Immature natural killer cell (primary cell): ENCODE measurements around the gene IKBKG. TPM values are rescaled to one million over a fixed set of nuclear protein-coding genes. Genes with fewer than 3 reads are reported as not detected.
"Not testable (repeated sequence)": the region's sequence is repeated elsewhere in the genome, so short reads cannot be mapped to it uniquely, and the experiment has no call there.

Experiments
- DNase-seq, 3 donors: peaks; one replicate each; pipeline ENCODE4 v3.0.0; 2022; ENCODE audit warnings: mixed read lengths in 1 of 3
- H3K27ac Mint-ChIP-seq, 6 donors: one replicate each; pipeline ENCODE4 v1.8.0; 2020; ENCODE audit warnings: mixed read lengths in 6 of 6, mild to moderate bottlenecking in 5 of 6, inconsistent platforms in 4 of 6, moderate library complexity in 3 of 6
- H3K27me3 Mint-ChIP-seq, 3 donors: one replicate each; pipeline ENCODE4 v1.8.0; 2020 to 2021; ENCODE audit warnings: low read depth in 3 of 3, mild to moderate bottlenecking in 3 of 3, mixed read lengths in 3 of 3, moderate library complexity in 3 of 3, inconsistent platforms in 1 of 3
- H3K36me3 Mint-ChIP-seq, 3 donors: one replicate each; pipeline ENCODE4 v1.8.0; 2020; ENCODE audit warnings: mixed read lengths in 3 of 3, inconsistent platforms in 2 of 3, mild to moderate bottlenecking in 2 of 3
- H3K4me1 Mint-ChIP-seq, 2 donors: one replicate each; pipeline ENCODE4 v1.8.0; 2020; ENCODE audit warnings: inconsistent platforms in 2 of 2, mild to moderate bottlenecking in 2 of 2, mixed read lengths in 2 of 2, moderate library complexity in 1 of 2
- H3K4me3 Mint-ChIP-seq, 5 donors: one replicate each; pipeline ENCODE4 v1.8.0; 2020; ENCODE audit warnings: mild to moderate bottlenecking in 5 of 5, mixed read lengths in 5 of 5, inconsistent platforms in 3 of 5, moderate library complexity in 3 of 5
- H3K9me3 Mint-ChIP-seq, 6 donors: one replicate each; pipeline ENCODE4 v1.8.0; 2020; ENCODE audit warnings: mild to moderate bottlenecking in 6 of 6, mixed read lengths in 6 of 6, inconsistent platforms in 4 of 6, moderate library complexity in 3 of 6
- polyA plus RNA-seq, 3 donors: library from polyadenylated mRNA; unstranded; fragments of 300-500 nt; fragmentation: Illumina TruSeq; gene quantifications; one replicate each; pipeline ENCODE4 v1.2.3, GENCODE V29; 2021

The IKBKG gene
- polyA plus RNA-seq, 3 donors from 2014 or later = 41.4 to 69.4 (median 45.9) TPM

GRCh38 chrX:154594491-154594890 lies 47.1 kb downstream of the IKBKG start:
- Mint-ChIP-seq H3K27ac (no peak overlapping the region), H3K4me3 (no peak overlapping the region)

DNA sequence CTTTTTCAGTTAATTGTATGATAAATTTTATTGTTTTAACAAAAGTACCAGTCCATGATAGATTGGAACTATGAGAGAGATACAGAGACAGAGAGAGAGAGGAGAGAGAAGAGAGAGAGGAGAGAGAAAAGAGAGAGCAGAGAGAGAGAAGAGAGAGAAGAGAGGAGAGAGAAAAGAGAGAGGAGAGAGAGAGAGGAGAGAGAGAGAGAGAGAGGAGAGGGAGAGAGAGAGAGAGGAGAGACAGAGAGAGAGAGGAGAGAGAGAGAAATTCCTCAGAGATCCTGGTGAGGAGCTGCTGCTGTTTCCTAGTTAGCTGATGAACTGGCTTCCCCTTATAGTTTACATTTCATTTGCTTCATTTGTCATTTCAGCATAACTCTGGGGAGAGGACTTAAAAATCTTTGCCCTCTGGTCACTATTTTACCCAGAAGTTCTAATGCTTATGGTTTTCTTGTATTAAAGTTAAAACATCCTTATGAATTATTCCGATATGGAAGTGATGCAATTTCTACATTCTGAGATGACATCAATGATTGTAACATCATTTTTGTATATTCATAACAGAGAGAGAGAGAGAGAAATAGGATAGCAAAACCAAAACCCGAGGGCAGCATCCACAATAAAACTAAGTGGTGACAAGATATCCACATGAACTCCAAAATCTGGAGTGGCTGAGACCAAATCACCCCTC lies 48.3 kb downstream of the IKBKG start:
- Mint-ChIP-seq H3K4me3 (peak overlapping the region in 3 of 5 donors; percentile 22 to 60 (median 35)), H3K4me1 (peaks cover 30 to 41% of the 10 kb centered on the region in 2 donors), H3K27me3 (peaks cover 3 to 14% (median 4%) of the 10 kb centered on the region in 3 donors), H3K9me3 (no peaks in the 10 kb centered on the region), H3K36me3 (no peaks in the 10 kb centered on the region), H3K27ac (peak overlapping the region; percentile 8 to 61 (median 45))
- no peak for DNase-seq

More at GRCh38 chrX:154594491-154594890, 47.1 kb downstream of the IKBKG start:
- Mint-ChIP-seq H3K36me3 (no peaks in the 10 kb centered on the region), H3K9me3 (no peaks in the 10 kb centered on the region), H3K4me1 (peaks cover 19 to 35% of the 10 kb centered on the region in 2 donors), H3K27me3 (peaks cover 3 to 12% (median 4%) of the 10 kb centered on the region in 3 donors)
- no peak for DNase-seq

GRCh38 chrX:154596290-154596929 lies 49.0 kb downstream of the IKBKG start:
- peak; percentile 28 to 41 (median 38) for DNase-seq
- Mint-ChIP-seq H3K36me3 (no peaks in the 10 kb centered on the region), H3K27ac (peak overlapping the region in 2 of 6 donors; percentile 7 to 39), H3K4me1 (peaks cover 30 to 41% of the 10 kb centered on the region in 2 donors), H3K27me3 (peaks cover 3 to 14% (median 4%) of the 10 kb centered on the region in 3 donors), H3K4me3 (peak overlapping the region in 2 of 5 donors; percentile 35 to 60), H3K9me3 (no peaks in the 10 kb centered on the region)

DNA sequence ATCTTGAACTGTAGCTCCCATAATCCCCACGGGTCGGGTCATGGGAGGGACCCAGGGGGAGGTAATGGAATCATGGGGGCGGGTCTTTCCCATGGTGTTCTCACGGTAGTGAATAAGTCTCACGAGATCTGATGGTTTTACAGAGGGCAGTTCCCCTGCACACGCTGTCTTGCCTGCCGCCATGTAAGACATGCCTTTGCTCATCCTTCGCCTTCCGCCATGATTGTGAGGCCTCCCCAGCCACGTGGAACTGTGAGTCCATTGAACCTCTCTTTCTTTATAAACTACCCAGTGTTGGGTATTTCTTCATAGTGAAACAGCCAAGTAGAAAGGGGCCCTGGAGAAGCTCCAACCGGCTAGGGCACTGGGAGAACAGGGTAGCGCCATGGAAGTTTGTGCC lies 49.8 kb downstream of the IKBKG start:
- Mint-ChIP-seq H3K4me3 (peak overlapping the region in 1 of 5 donors; percentile 51), H3K36me3 (no peaks in the 10 kb centered on the region)

GRCh38 chrX:154598656-154599055 lies 51.2 kb downstream of the IKBKG start:
- Mint-ChIP-seq H3K9me3 (no peaks in the 10 kb centered on the region), H3K36me3 (no peaks in the 10 kb centered on the region), H3K27ac (no peak overlapping the region), H3K27me3 (peaks cover 3 to 11% (median 4%) of the 10 kb centered on the region in 3 donors), H3K4me3 (no peak overlapping the region), H3K4me1 (peaks cover 30 to 41% of the 10 kb centered on the region in 2 donors)
- DNase-seq = no peak

More for the DNA sequence above, 49.8 kb downstream of the IKBKG start:
- no peak for DNase-seq
- peaks cover 3 to 11% (median 4%) of the 10 kb centered on the region in 3 donors for H3K27me3 Mint-ChIP-seq
- no peaks in the 10 kb centered on the region for H3K9me3 Mint-ChIP-seq
- no peak overlapping the region for H3K27ac Mint-ChIP-seq
- H3K4me1 Mint-ChIP-seq = peaks cover 30 to 41% of the 10 kb centered on the region in 2 donors

DNA sequence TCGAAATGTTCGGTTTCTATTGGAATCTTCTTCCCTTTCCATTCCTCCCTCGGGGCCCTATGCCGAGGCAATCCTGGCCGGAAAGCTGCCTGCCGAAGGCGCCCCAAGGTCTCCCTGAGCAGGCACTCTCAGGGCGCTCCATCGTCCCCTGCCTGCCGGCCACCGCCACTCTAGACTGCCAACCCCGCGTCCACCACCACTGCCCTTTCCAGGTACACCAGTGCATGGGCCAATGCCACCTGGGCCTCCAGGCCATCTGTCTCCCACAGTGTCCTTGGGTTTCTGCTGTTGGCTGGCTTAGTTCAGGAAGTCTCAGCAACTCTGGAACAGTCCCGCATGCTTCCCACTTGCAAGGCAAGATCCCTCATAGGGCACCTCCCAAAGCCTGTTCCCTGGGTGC lies 52.1 kb downstream of the IKBKG start:
- no peaks in the 10 kb centered on the region for H3K9me3 Mint-ChIP-seq
- peaks cover 30 to 41% of the 10 kb centered on the region in 2 donors for H3K4me1 Mint-ChIP-seq
- H3K36me3 Mint-ChIP-seq = no peaks in the 10 kb centered on the region
- peak overlapping the region in 1 of 6 donors; percentile 22 for H3K27ac Mint-ChIP-seq
- no peak for DNase-seq
- H3K4me3 Mint-ChIP-seq = no peak overlapping the region
- peaks cover 3 to 8% (median 3%) of the 10 kb centered on the region in 3 donors for H3K27me3 Mint-ChIP-seq

GRCh38 chrX:154600759-154601374 lies 53.4 kb downstream of the IKBKG start:
- Mint-ChIP-seq H3K4me1 (peaks cover 22 to 28% of the 10 kb centered on the region in 2 donors), H3K27me3 (peaks cover 0 to 3% (median 2%) of the 10 kb centered on the region in 3 donors), H3K9me3 (no peaks in the 10 kb centered on the region), H3K4me3 (no peak overlapping the region), H3K27ac (no peak overlapping the region), H3K36me3 (no peaks in the 10 kb centered on the region)
- no peak for DNase-seq

DNA sequence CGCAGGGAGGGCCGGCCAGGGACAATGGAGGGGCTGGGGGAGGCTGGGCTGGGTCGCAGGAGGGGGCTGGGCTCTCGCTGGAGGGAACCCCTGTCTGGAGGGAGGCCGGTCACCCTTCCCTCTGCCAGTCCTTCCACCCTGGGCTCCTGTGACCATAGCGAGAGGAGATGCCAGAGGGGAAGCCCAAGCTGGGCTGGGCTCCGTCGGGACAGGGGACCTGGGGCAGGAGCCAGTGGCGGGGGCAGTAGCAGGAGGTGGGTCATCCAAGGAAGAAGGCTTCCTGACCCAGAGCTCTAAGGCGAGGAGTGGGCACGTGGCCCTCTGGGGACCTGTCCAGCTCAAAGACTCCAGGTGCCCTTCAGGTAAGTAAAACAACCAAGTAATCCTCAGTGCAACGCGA lies 54.8 kb downstream of the IKBKG start:
- H3K9me3 Mint-ChIP-seq = no peaks in the 10 kb centered on the region
- H3K27me3 Mint-ChIP-seq = peaks cover 0 to 7% (median 3%) of the 10 kb centered on the region in 3 donors
- H3K4me1 Mint-ChIP-seq = peaks cover 10 to 19% of the 10 kb centered on the region in 2 donors
- no peak overlapping the region for H3K27ac Mint-ChIP-seq
- no peaks in the 10 kb centered on the region for H3K36me3 Mint-ChIP-seq
- DNase-seq = no peak
- H3K4me3 Mint-ChIP-seq = no peak overlapping the region

- Mint-ChIP-seq H3K27me3 (peaks cover 0 to 7% (median 0%) of the 10 kb centered on the region in 3 donors), H3K4me1 (peaks cover 10 to 12% of the 10 kb centered on the region in 2 donors), H3K36me3 (no peaks in the 10 kb centered on the region), H3K9me3 (no peaks in the 10 kb centered on the region), H3K27ac (peak overlapping the region in 1 of 6 donors; percentile 32), H3K4me3 (no peak overlapping the region)
- DNase-seq = no peak
These were observed 55.5 kb downstream of the IKBKG start for GRCh38 chrX:154602766-154603437.

- H3K4me3 Mint-ChIP-seq = no peak overlapping the region
- no peaks in the 10 kb centered on the region for H3K9me3 Mint-ChIP-seq
- DNase-seq = no peak
- peaks cover 10% of the 10 kb centered on the region in 2 donors for H3K4me1 Mint-ChIP-seq
- no peaks in the 10 kb centered on the region for H3K36me3 Mint-ChIP-seq
- peaks cover 0 to 7% (median 0%) of the 10 kb centered on the region in 3 donors for H3K27me3 Mint-ChIP-seq
- no peak overlapping the region for H3K27ac Mint-ChIP-seq
These were observed 56.3 kb downstream of the IKBKG start for GRCh38 chrX:154603438-154604430.

GRCh38 chrX:154605566-154605965 lies 58.1 kb downstream of the IKBKG start:
- peaks cover under 1 to 6% of the 10 kb centered on the region in 2 donors for H3K4me1 Mint-ChIP-seq
- no peaks in the 10 kb centered on the region for H3K36me3 Mint-ChIP-seq
- H3K27me3 Mint-ChIP-seq = peaks cover 0 to 5% (median 0%) of the 10 kb centered on the region in 3 donors
- no peaks in the 10 kb centered on the region for H3K9me3 Mint-ChIP-seq
- no peak overlapping the region for H3K4me3 Mint-ChIP-seq
- no peak overlapping the region for H3K27ac Mint-ChIP-seq
- DNase-seq = no peak

DNA sequence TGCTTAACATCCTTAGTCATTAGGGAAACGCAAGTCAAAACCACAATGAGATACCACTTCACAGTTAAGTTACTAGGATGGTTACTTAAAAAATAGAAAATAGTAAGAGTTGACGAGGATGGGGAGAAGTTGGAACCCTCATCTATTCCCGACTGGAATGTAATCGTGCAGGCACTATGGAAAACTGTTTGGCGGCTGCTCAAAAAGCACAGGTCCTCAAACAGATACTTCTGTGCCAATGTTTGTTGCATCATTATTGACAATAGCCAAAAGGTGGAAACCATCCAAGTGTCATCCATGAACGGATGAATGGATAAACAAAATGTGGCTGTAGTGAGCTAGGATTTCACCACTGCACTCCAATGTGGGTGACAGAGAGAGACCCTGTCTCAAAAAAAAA lies 60.0 kb downstream of the IKBKG start:
- no peaks in the 10 kb centered on the region for H3K36me3 Mint-ChIP-seq
- H3K4me3 Mint-ChIP-seq = no peak overlapping the region
- no peak overlapping the region for H3K27ac Mint-ChIP-seq
- peaks cover 0 to 5% of the 10 kb centered on the region in 2 donors for H3K4me1 Mint-ChIP-seq
- H3K27me3 Mint-ChIP-seq = peaks cover 0 to 5% (median 0%) of the 10 kb centered on the region in 3 donors
- H3K9me3 Mint-ChIP-seq = no peaks in the 10 kb centered on the region
- DNase-seq = no peak

DNA sequence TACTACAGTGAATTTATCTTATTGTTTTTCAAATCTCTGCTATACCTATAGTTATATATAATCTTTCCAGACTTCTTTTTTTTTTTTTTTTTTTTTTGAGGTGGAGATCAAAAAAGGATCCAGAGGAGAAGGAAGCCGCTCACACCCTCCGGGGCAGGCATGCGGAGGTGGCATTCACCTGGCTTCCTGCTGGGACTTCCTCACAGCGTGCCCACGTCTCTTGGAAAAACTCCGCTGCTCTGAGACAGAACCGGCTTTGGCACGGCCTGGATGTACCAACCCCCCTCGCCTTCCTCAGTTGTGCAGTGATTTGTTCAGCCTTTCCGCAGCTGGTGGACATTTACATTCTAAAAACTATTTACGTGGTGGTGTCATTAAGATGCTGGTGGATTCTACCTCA lies 60.6 kb downstream of the IKBKG start:
- H3K9me3 Mint-ChIP-seq, H3K36me3 Mint-ChIP-seq, DNase-seq, H3K27ac Mint-ChIP-seq, H3K4me1 Mint-ChIP-seq, H3K4me3 Mint-ChIP-seq, H3K27me3 Mint-ChIP-seq: not testable (repeated sequence)
